NCI-H510A (cell line): ENCODE results near the gene TMEM190.
"Not testable (repeated sequence)": the region's sequence is repeated elsewhere in the genome, so short reads cannot be mapped to it uniquely, and the experiment has no call there.

ENCODE experiments used
- DNase-seq: peaks from one replicate; lab custom pipeline; 2025; lab: John Stamatoyannopoulos, UW

The TMEM190 gene

GRCh38 chr19:55391702-55392615 lies 15.3 kb downstream of the TMEM190 start:
- no peak for DNase-seq

- DNase-seq = no peak
Measured at GRCh38 chr19:55392820-55393761, 16.5 kb downstream of the TMEM190 start.

- no peak for DNase-seq
Measured at GRCh38 chr19:55398200-55398925, 21.7 kb downstream of the TMEM190 start.

GRCh38 chr19:55400281-55401087 lies 23.9 kb downstream of the TMEM190 start:
- no peak for DNase-seq

GRCh38 chr19:55401390-55401789 lies 24.8 kb downstream of the TMEM190 start:
- not testable (repeated sequence) for DNase-seq

GRCh38 chr19:55402509-55402908 lies 25.9 kb downstream of the TMEM190 start:
- DNase-seq = no peak

GRCh38 chr19:55405638-55406037 lies 29.0 kb downstream of the TMEM190 start:
- DNase-seq = no peak

GRCh38 chr19:55406091-55406825 lies 29.6 kb downstream of the TMEM190 start:
- DNase-seq = no peak

GRCh38 chr19:55406826-55407549 lies 30.4 kb downstream of the TMEM190 start:
- DNase-seq = no peak

GRCh38 chr19:55407550-55407799 lies 30.8 kb downstream of the TMEM190 start, which contains the start of gene UBE2S:
Gene UBE2S (minus strand): TSS chr19:55407788. CDS start chr19:55407589, 199 bp downstream.
- not testable (repeated sequence) for DNase-seq

- DNase-seq = peak; percentile 97
Measured at GRCh38 chr19:55407800-55408532, 31.3 kb downstream of the TMEM190 start.

GRCh38 chr19:55408533-55408872 lies 31.9 kb downstream of the TMEM190 start:
- DNase-seq = no peak

GRCh38 chr19:55409179-55409578 lies 32.6 kb downstream of the TMEM190 start:
- not testable (repeated sequence) for DNase-seq

- DNase-seq = no peak
Measured at GRCh38 chr19:55410168-55410567, 33.5 kb downstream of the TMEM190 start.

- DNase-seq = no peak
Measured at GRCh38 chr19:55418185-55418584, 41.6 kb downstream of the TMEM190 start.

- DNase-seq = no peak
Measured at GRCh38 chr19:55419103-55419502, 42.5 kb downstream of the TMEM190 start.

- no peak for DNase-seq
Measured at GRCh38 chr19:55419624-55420236, 43.1 kb downstream of the TMEM190 start.

- not testable (repeated sequence) for DNase-seq
Measured at GRCh38 chr19:55421281-55421680, 44.7 kb downstream of the TMEM190 start.
